H1 (cell line): ENCODE measurements around the gene CD47.

Experiments
- ATF3 ChIP-seq: IDR thresholded peaks from 2 replicates; pipeline ENCODE4 v1.6.1; 2011; ENCODE audit warnings: low read depth, mild to moderate bottlenecking, low read length; ENCODE audit not compliant: insufficient read depth
- CTCF ChIP-seq, 3 experiments: IDR thresholded peaks; 1 replicate in 2 of 3; 2 replicates in 1 of 3; pipeline versions ENCODE4 v1.5.1 to v1.6.1; 2011; ENCODE audit warnings: low read length in 3 of 3, mild to moderate bottlenecking in 3 of 3, inconsistent platforms in 2 of 3, low read depth in 1 of 3, moderate library complexity in 1 of 3; ENCODE audit not compliant: insufficient read depth in 1 of 3; ENCODE audit errors: control extremely low read depth in 1 of 3
- HDAC6 ChIP-seq: IDR thresholded peaks from one replicate; pipeline ENCODE4 v1.7.1; 2012; ENCODE audit warnings: low read depth, mild to moderate bottlenecking, inconsistent platforms, low read length, moderate library complexity
- RFX5 ChIP-seq: IDR thresholded peaks from 2 replicates; pipeline ENCODE4 v1.6.1; 2011; ENCODE audit warnings: low read depth, low read length, improper control_type of control experiment, borderline replicate concordance
- RNF2 ChIP-seq: fragments of 200-900, 300-1000 bp; sonication (generic); IDR thresholded peaks from 2 replicates; pipeline ENCODE4 v1.7.1; 2016; ENCODE audit warnings: borderline replicate concordance, low read depth, mild to moderate bottlenecking, antibody characterized with exemption, low read length; ENCODE audit not compliant: poor library complexity, severe bottlenecking; ENCODE audit errors: missing control alignments
- USF2 ChIP-seq: IDR thresholded peaks from 2 replicates; pipeline ENCODE4 v1.6.1; 2011; ENCODE audit warnings: low read length, improper control_type of control experiment

GRCh38 chr3:108073764-108074431 lies 16.9 kb downstream of the CD47 start:
- TF ChIP-seq ATF3 (no peak), CTCF (IDR thresholded peaks at IDR 0.05; ENCODE audit: control extremely low read depth in 1 of 3, insufficient read depth in 1 of 3, low read depth in 1 of 3, low read length in 3 of 3) (no peak), HDAC6 (no peak), RFX5 (no peak), RNF2 (no peak), USF2 (no peak)
